Nephron (organoid): ENCODE results near the gene SLC1A2.

ENCODE experiments used
- H3K27ac Mint-ChIP-seq, 3 experiments: 2 replicates each; pipeline ENCODE4 v1.8.0; 2020; ENCODE audit warnings: mixed read lengths in 3 of 3, mild to moderate bottlenecking in 2 of 3, moderate library complexity in 1 of 3
- H3K27me3 Mint-ChIP-seq: 2 replicates; pipeline ENCODE4 v1.8.0; 2021; ENCODE audit warnings: low read depth, mild to moderate bottlenecking, moderate library complexity, mixed read lengths
- H3K36me3 Mint-ChIP-seq: 2 replicates; pipeline ENCODE4 v1.8.0; 2020; ENCODE audit warnings: low read depth, mixed read lengths
- H3K4me1 Mint-ChIP-seq: 2 replicates; pipeline ENCODE4 v1.8.0; 2020; ENCODE audit warnings: mixed read lengths
- H3K4me3 Mint-ChIP-seq, 3 experiments: 2 replicates each; pipeline ENCODE4 v1.8.0; 2020; ENCODE audit warnings: mild to moderate bottlenecking in 3 of 3, mixed read lengths in 3 of 3, moderate library complexity in 2 of 3
- H3K9me3 Mint-ChIP-seq: 2 replicates; pipeline ENCODE4 v1.8.0; 2020; ENCODE audit warnings: mixed read lengths
- CTCF ChIP-seq, 3 experiments: fragments of 200-600 bp; sonication (generic); IDR thresholded peaks; one replicate each; pipeline ENCODE4 v1.5.0; 2021; ENCODE audit warnings: antibody characterized with exemption in 3 of 3; ENCODE audit not compliant: unreplicated experiment in 3 of 3

The SLC1A2 gene

GRCh38 chr11:35360055-35360530 is 59.3 kb downstream of the SLC1A2 start:
- H3K4me3 Mint-ChIP-seq, result no peak overlapping the region
- H3K4me1 Mint-ChIP-seq, result peaks cover 7% of the 10 kb centered on the region
- H3K27me3 Mint-ChIP-seq, result peaks cover 4% of the 10 kb centered on the region
- no peak overlapping the region for H3K27ac Mint-ChIP-seq
- no peak for TF ChIP-seq CTCF (IDR thresholded peaks at IDR 0.05; ENCODE audit: unreplicated experiment in 3 of 3)
- H3K36me3 Mint-ChIP-seq, result no peaks in the 10 kb centered on the region
- H3K9me3 Mint-ChIP-seq, result no peaks in the 10 kb centered on the region

- Mint-ChIP-seq H3K9me3 (no peaks in the 10 kb centered on the region), H3K27ac (no peak overlapping the region)
Observed at GRCh38 chr11:35359321-35360054, 59.9 kb downstream of the SLC1A2 start.

GRCh38 chr11:35358391-35358790 is 61.0 kb downstream of the SLC1A2 start:
- Mint-ChIP-seq H3K27me3 (peaks cover 4% of the 10 kb centered on the region), H3K4me1 (peaks cover under 1% of the 10 kb centered on the region), H3K9me3 (no peaks in the 10 kb centered on the region), H3K4me3 (no peak overlapping the region), H3K36me3 (no peaks in the 10 kb centered on the region), H3K27ac (no peak overlapping the region)
- no peak for TF ChIP-seq CTCF (IDR thresholded peaks at IDR 0.05; ENCODE audit: unreplicated experiment in 3 of 3)

More at GRCh38 chr11:35359321-35360054, 59.9 kb downstream of the SLC1A2 start:
- TF ChIP-seq CTCF (IDR thresholded peaks at IDR 0.05; ENCODE audit: unreplicated experiment in 3 of 3), result no peak
- Mint-ChIP-seq H3K4me3 (no peak overlapping the region), H3K4me1 (peaks cover 7% of the 10 kb centered on the region), H3K27me3 (peaks cover 4% of the 10 kb centered on the region), H3K36me3 (no peaks in the 10 kb centered on the region)

GRCh38 chr11:35357923-35358322 is 61.4 kb downstream of the SLC1A2 start:
- H3K9me3 Mint-ChIP-seq, result no peaks in the 10 kb centered on the region
- H3K27ac Mint-ChIP-seq, result no peak overlapping the region
- H3K4me3 Mint-ChIP-seq, result no peak overlapping the region
- peaks cover 4% of the 10 kb centered on the region for H3K27me3 Mint-ChIP-seq
- no peak for TF ChIP-seq CTCF (IDR thresholded peaks at IDR 0.05; ENCODE audit: unreplicated experiment in 3 of 3)
- H3K4me1 Mint-ChIP-seq, result no peaks in the 10 kb centered on the region
- no peaks in the 10 kb centered on the region for H3K36me3 Mint-ChIP-seq

GRCh38 chr11:35355102-35355749 is 64.1 kb downstream of the SLC1A2 start:
- Mint-ChIP-seq H3K4me1 (peaks cover 8% of the 10 kb centered on the region), H3K27ac (no peak overlapping the region), H3K4me3 (no peak overlapping the region), H3K36me3 (no peaks in the 10 kb centered on the region), H3K27me3 (peaks cover 4% of the 10 kb centered on the region), H3K9me3 (no peaks in the 10 kb centered on the region)
- no peak for TF ChIP-seq CTCF (IDR thresholded peaks at IDR 0.05; ENCODE audit: unreplicated experiment in 3 of 3)
